ENCODE measurements around the gene HS2ST1.

DNA sequence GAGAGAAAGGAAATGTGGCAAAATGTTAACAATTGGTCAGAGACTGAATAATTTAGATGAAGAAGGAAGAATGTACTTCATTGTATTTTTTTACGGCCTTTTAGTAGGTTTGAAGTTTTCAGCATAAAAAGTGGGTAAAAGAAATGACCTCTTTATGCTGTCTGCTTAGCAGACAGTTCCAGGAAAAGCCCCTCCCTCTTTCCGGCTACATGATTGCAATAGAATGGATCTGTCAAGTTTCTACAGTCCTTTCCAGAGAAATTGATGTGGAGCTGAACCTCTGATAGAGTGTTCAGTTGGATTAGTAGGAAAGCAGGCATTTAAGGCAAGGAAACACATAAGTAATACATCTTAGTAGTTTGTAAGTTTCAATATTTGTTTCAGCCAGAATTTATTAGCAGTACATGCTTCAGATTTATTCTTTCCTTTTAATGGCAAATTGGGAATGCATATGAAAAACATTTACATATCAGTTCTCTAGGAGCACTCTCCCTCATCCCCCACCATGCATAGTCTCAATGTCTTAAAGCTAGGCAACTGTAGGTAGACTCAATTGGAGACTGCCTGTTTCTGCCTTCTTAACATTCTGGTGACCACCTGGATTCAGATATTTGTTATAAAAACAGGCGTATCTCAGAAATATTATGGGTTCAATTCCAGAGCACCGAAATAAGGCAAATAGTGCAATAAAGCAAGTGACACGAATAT is 36.4 kb downstream of the HS2ST1 start:
- no peak for TF ChIP-seq POLR2AphosphoS5 (IDR thresholded peaks at IDR 0.05; ENCODE audit: low read depth, low read length)
- no peak for TF ChIP-seq EZH2phosphoT487 (IDR thresholded peaks at IDR 0.05; ENCODE audit: borderline replicate concordance)
- TF ChIP-seq POLR2A (IDR thresholded peaks at IDR 0.05; ENCODE audit: borderline replicate concordance, extremely low read depth, insufficient read depth, insufficient read length), result no peak
- TF ChIP-seq, protein P1, sequence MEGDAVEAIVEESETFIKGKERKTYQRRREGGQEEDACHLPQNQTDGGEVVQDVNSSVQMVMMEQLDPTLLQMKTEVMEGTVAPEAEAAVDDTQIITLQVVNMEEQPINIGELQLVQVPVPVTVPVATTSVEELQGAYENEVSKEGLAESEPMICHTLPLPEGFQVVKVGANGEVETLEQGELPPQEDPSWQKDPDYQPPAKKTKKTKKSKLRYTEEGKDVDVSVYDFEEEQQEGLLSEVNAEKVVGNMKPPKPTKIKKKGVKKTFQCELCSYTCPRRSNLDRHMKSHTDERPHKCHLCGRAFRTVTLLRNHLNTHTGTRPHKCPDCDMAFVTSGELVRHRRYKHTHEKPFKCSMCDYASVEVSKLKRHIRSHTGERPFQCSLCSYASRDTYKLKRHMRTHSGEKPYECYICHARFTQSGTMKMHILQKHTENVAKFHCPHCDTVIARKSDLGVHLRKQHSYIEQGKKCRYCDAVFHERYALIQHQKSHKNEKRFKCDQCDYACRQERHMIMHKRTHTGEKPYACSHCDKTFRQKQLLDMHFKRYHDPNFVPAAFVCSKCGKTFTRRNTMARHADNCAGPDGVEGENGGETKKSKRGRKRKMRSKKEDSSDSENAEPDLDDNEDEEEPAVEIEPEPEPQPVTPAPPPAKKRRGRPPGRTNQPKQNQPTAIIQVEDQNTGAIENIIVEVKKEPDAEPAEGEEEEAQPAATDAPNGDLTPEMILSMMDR (IDR thresholded peaks at IDR 0.05 in 2 of 3, conservative IDR thresholded peaks at IDR 0.05 in 1 of 3; ENCODE audit: borderline replicate concordance in 1 of 3, insufficient read depth in 1 of 3, low read depth in 2 of 3, low read length in 2 of 3), result no peak
- TF ChIP-seq YY1 (IDR thresholded peaks at IDR 0.05; ENCODE audit: extremely low read depth, insufficient replicate concordance, low read depth, low read length), result no peak
- TF ChIP-seq ZFX (IDR thresholded peaks at IDR 0.05), result no peak
- TF ChIP-seq ZNF274 (IDR thresholded peaks at IDR 0.05; ENCODE audit: low read depth, low read length), result no peak

All from HCT116 (cell line).